Mesendoderm (in vitro differentiated cells): Measurements from ENCODE around the gene CUEDC1.

ENCODE experiments used
- DNase-seq: peaks from one replicate; pipeline ENCODE4 v3.0.0; 2013
- H2AK5ac ChIP-seq: 2 replicates; pipeline ENCODE4 v1.6.1; 2013; ENCODE audit warnings: low read length, inconsistent platforms
- H2BK120ac ChIP-seq: 2 replicates; pipeline ENCODE4 v1.6.1; 2013; ENCODE audit warnings: low read depth, mild to moderate bottlenecking, low read length, moderate library complexity, mixed read lengths
- H2BK15ac ChIP-seq: replicated peaks from 2 replicates; pipeline ENCODE4 v1.6.1; 2013; ENCODE audit warnings: low read depth, mild to moderate bottlenecking, moderate library complexity
- H2BK5ac ChIP-seq: 2 replicates; pipeline ENCODE4 v1.6.1; 2013; ENCODE audit warnings: low read length, inconsistent platforms
- H3K18ac ChIP-seq: 2 replicates; pipeline ENCODE4 v1.6.1; 2013; ENCODE audit warnings: mild to moderate bottlenecking, low read length, mixed read lengths
- H3K23ac ChIP-seq: one replicate; pipeline ENCODE4 v1.6.1; 2013; ENCODE audit warnings: low read length
- H3K27ac ChIP-seq: 2 replicates; pipeline ENCODE4 v1.5.1; 2013; ENCODE audit warnings: low read depth, mild to moderate bottlenecking, inconsistent platforms, low read length, moderate library complexity
- H3K27me3 ChIP-seq: 2 replicates; pipeline ENCODE4 v1.6.1; 2013; ENCODE audit warnings: low read length, control low read depth, mild to moderate bottlenecking, inconsistent platforms; ENCODE audit not compliant: insufficient read depth, poor library complexity
- H3K36me3 ChIP-seq: 2 replicates; pipeline ENCODE4 v1.6.1; 2013; ENCODE audit warnings: low read length, inconsistent platforms; ENCODE audit not compliant: control insufficient read depth, insufficient read depth
- H3K4ac ChIP-seq: one replicate; pipeline ENCODE4 v1.6.1; 2013; ENCODE audit warnings: low read depth, mild to moderate bottlenecking, low read length, moderate library complexity
- H3K4me1 ChIP-seq: 2 replicates; pipeline ENCODE4 v1.6.1; 2013; ENCODE audit warnings: low read depth, low read length, inconsistent platforms; ENCODE audit not compliant: control insufficient read depth
- H3K4me2 ChIP-seq: 2 replicates; pipeline ENCODE4 v1.6.1; 2013; ENCODE audit warnings: low read length
- H3K4me3 ChIP-seq: 2 replicates; pipeline ENCODE4 v1.5.1; 2013; ENCODE audit warnings: mild to moderate bottlenecking, low read length
- H3K56ac ChIP-seq: one replicate; pipeline ENCODE4 v1.6.1; 2013; ENCODE audit warnings: low read length
- H3K79me1 ChIP-seq: 2 replicates; pipeline ENCODE4 v1.6.1; 2013; ENCODE audit warnings: low read length, inconsistent platforms
- H3K79me2 ChIP-seq: 2 replicates; pipeline ENCODE4 v1.6.1; 2013; ENCODE audit warnings: mild to moderate bottlenecking, low read length; ENCODE audit not compliant: control insufficient read depth, insufficient read depth
- H3K9ac ChIP-seq: 2 replicates; pipeline ENCODE4 v1.6.1; 2013; ENCODE audit warnings: low read length, inconsistent platforms
- H4K5ac ChIP-seq: one replicate; pipeline ENCODE4 v1.6.1; 2013; ENCODE audit warnings: low read length
- H4K8ac ChIP-seq: one replicate; pipeline ENCODE4 v1.6.1; 2013; ENCODE audit warnings: low read depth, mild to moderate bottlenecking, control low read depth, low read length, moderate library complexity
- WGBS: extraction: QIAGEN DNeasy Blood & Tissue Kit; methylation state at CpG from one replicate; pipeline ENCODE4 v1.1.7; 2013; ENCODE audit warnings: low lambda C conversion rate, missing lambda C conversion rate; ENCODE audit not compliant: insufficient coverage; ENCODE audit errors: extremely low coverage; 5-methylcytosine and 5-hydroxymethylcytosine counted together

The CUEDC1 gene

GRCh38 chr17:57953705-57954396, 1.4 kb downstream of the CUEDC1 start:
- peak overlapping the region; percentile 99 for H3K18ac ChIP-seq
- peak overlapping the region; percentile 26 for H3K9ac ChIP-seq
- H3K4ac ChIP-seq = peak overlapping the region; percentile 74
- no peak overlapping the region for H3K4me3 ChIP-seq
- H2AK5ac ChIP-seq = peak overlapping the region; percentile 4
- H2BK15ac ChIP-seq = no peak overlapping the region
- no peak overlapping the region for H4K5ac ChIP-seq
- DNase-seq = no peak
- WGBS = no CpG with 5 or more reads among the region's 13 CpGs
- peaks cover 9% of the 10 kb centered on the region for H3K79me2 ChIP-seq
- no peak overlapping the region for H4K8ac ChIP-seq
- no peaks in the 10 kb centered on the region for H3K36me3 ChIP-seq
- peaks cover 35% of the 10 kb centered on the region for H3K4me1 ChIP-seq
- no peak overlapping the region for H3K23ac ChIP-seq
- peak overlapping the region; percentile 10 for H2BK5ac ChIP-seq
- H3K79me1 ChIP-seq = peaks cover 7% of the 10 kb centered on the region
- H2BK120ac ChIP-seq = no peak overlapping the region
- peak overlapping the region; percentile 68 for H3K56ac ChIP-seq
- no peaks in the 10 kb centered on the region for H3K27me3 ChIP-seq
- H3K4me2 ChIP-seq = peak overlapping the region; percentile 3
- peak overlapping the region; percentile 70 for H3K27ac ChIP-seq

GRCh38 chr17:57953219-57953618, 2.0 kb downstream of the CUEDC1 start:
- H3K79me1 ChIP-seq = peaks cover 7% of the 10 kb centered on the region
- no peaks in the 10 kb centered on the region for H3K36me3 ChIP-seq
- WGBS = no CpG with 5 or more reads among the region's 1 CpG
- no peak overlapping the region for H3K23ac ChIP-seq
- H3K4ac ChIP-seq = peak overlapping the region; percentile 61
- no peak overlapping the region for H4K8ac ChIP-seq
- no peak overlapping the region for H2BK15ac ChIP-seq
- H3K79me2 ChIP-seq = peaks cover 9% of the 10 kb centered on the region
- DNase-seq = no peak
- H3K4me1 ChIP-seq = peaks cover 41% of the 10 kb centered on the region
- H3K9ac ChIP-seq = no peak overlapping the region
- no peaks in the 10 kb centered on the region for H3K27me3 ChIP-seq
- H3K56ac ChIP-seq = peak overlapping the region; percentile 68
- H2AK5ac ChIP-seq = no peak overlapping the region
- H3K18ac ChIP-seq = peak overlapping the region; percentile 99
- no peak overlapping the region for H3K4me3 ChIP-seq
- H3K27ac ChIP-seq = peak overlapping the region; percentile 70
- no peak overlapping the region for H3K4me2 ChIP-seq
- H2BK120ac ChIP-seq = peak overlapping the region; percentile 62
- no peak overlapping the region for H4K5ac ChIP-seq
- no peak overlapping the region for H2BK5ac ChIP-seq

DNA sequence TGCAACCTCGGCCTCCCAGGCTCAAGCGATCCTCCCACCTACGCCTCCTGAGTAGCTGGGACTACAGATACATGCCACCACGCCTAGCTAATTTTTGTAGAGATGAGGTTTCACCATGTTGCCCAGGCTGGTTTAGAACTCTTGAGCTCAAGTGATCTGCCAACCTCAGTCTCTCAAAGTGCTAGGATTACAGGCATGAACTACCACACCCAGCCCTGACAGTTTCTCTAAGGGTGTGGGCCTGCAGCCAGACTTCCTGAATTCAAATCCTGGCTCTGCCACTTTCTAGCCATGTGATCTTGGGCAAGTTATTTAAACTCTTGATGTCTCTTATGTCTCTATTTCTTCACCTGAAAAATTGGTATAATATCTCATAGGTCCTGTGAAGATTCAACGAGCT, 5.6 kb downstream of the CUEDC1 start:
- Histone ChIP-seq H3K4me2 (no peak overlapping the region), H3K4me1 (peaks cover 29% of the 10 kb centered on the region), H2BK15ac (no peak overlapping the region), H2AK5ac (no peak overlapping the region), H3K36me3 (no peaks in the 10 kb centered on the region), H3K23ac (peak overlapping the region; percentile 90), H3K4me3 (no peak overlapping the region), H2BK5ac (peak overlapping the region; percentile 22), H4K8ac (no peak overlapping the region), H3K27me3 (no peaks in the 10 kb centered on the region), H3K79me1 (peaks cover 9% of the 10 kb centered on the region), H3K79me2 (peaks cover 11% of the 10 kb centered on the region), H3K9ac (no peak overlapping the region), H3K56ac (peak overlapping the region; percentile 30), H4K5ac (no peak overlapping the region), H3K18ac (peak overlapping the region; percentile 7), H3K27ac (peak overlapping the region; percentile 35), H3K4ac (peak overlapping the region; percentile 63), H2BK120ac (peak overlapping the region; percentile 56)
- no peak for DNase-seq
- WGBS = no CpG with 5 or more reads among the region's 5 CpGs

- H3K27ac ChIP-seq = peak overlapping the region; percentile 64
- peak overlapping the region; percentile 10 for H2BK5ac ChIP-seq
- H3K4me3 ChIP-seq = no peak overlapping the region
- no peak overlapping the region for H2BK15ac ChIP-seq
- no peaks in the 10 kb centered on the region for H3K27me3 ChIP-seq
- peaks cover 7% of the 10 kb centered on the region for H3K79me1 ChIP-seq
- WGBS = no CpG with 5 or more reads among the region's 5 CpGs
- H3K9ac ChIP-seq = no peak overlapping the region
- peak overlapping the region; percentile 86 for H2AK5ac ChIP-seq
- H4K5ac ChIP-seq = no peak overlapping the region
- H3K79me2 ChIP-seq = peaks cover 13% of the 10 kb centered on the region
- H4K8ac ChIP-seq = no peak overlapping the region
- H3K56ac ChIP-seq = peak overlapping the region; percentile 78
- H2BK120ac ChIP-seq = peak overlapping the region; percentile 75
- no peak overlapping the region for H3K4me2 ChIP-seq
- DNase-seq = peak; percentile 97
- H3K4me1 ChIP-seq = peaks cover 25% of the 10 kb centered on the region
- peak overlapping the region; percentile 86 for H3K18ac ChIP-seq
- H3K4ac ChIP-seq = peak overlapping the region; percentile 86
- H3K23ac ChIP-seq = no peak overlapping the region
- H3K36me3 ChIP-seq = no peaks in the 10 kb centered on the region
Measured at GRCh38 chr17:57948555-57949420, 6.4 kb downstream of the CUEDC1 start.

- WGBS = no CpG with 5 or more reads among the region's 5 CpGs
- Histone ChIP-seq H4K8ac (no peak overlapping the region), H3K23ac (no peak overlapping the region), H3K4me1 (peaks cover 22% of the 10 kb centered on the region), H2BK120ac (peak overlapping the region; percentile 75), H2BK15ac (no peak overlapping the region), H3K27ac (peak overlapping the region; percentile 64), H3K79me1 (peaks cover 6% of the 10 kb centered on the region), H3K36me3 (no peaks in the 10 kb centered on the region), H3K79me2 (peaks cover 9% of the 10 kb centered on the region), H3K18ac (peak overlapping the region; percentile 86), H3K9ac (no peak overlapping the region), H3K4me3 (no peak overlapping the region), H3K4me2 (no peak overlapping the region), H3K4ac (peak overlapping the region; percentile 85), H3K27me3 (no peaks in the 10 kb centered on the region), H2BK5ac (no peak overlapping the region), H2AK5ac (no peak overlapping the region), H3K56ac (peak overlapping the region; percentile 11), H4K5ac (no peak overlapping the region)
- DNase-seq = no peak
Measured at GRCh38 chr17:57948169-57948554, 7.0 kb downstream of the CUEDC1 start.
